HL-60/S4 treated with retinoic acid at 250 ng/mL for 4 days and 3 days (cell line): Measurements from ENCODE around the gene MAP1S.

Experiments used
- in situ Hi-C: fragments of 300-500 bp; cut with MboI; formaldehyde crosslinking; loops from 2 replicates; pipeline ENCODE4 v1.7.0; 2022; ENCODE audit warnings: low sequenced_read_pairs

Gene MAP1S, protein sequence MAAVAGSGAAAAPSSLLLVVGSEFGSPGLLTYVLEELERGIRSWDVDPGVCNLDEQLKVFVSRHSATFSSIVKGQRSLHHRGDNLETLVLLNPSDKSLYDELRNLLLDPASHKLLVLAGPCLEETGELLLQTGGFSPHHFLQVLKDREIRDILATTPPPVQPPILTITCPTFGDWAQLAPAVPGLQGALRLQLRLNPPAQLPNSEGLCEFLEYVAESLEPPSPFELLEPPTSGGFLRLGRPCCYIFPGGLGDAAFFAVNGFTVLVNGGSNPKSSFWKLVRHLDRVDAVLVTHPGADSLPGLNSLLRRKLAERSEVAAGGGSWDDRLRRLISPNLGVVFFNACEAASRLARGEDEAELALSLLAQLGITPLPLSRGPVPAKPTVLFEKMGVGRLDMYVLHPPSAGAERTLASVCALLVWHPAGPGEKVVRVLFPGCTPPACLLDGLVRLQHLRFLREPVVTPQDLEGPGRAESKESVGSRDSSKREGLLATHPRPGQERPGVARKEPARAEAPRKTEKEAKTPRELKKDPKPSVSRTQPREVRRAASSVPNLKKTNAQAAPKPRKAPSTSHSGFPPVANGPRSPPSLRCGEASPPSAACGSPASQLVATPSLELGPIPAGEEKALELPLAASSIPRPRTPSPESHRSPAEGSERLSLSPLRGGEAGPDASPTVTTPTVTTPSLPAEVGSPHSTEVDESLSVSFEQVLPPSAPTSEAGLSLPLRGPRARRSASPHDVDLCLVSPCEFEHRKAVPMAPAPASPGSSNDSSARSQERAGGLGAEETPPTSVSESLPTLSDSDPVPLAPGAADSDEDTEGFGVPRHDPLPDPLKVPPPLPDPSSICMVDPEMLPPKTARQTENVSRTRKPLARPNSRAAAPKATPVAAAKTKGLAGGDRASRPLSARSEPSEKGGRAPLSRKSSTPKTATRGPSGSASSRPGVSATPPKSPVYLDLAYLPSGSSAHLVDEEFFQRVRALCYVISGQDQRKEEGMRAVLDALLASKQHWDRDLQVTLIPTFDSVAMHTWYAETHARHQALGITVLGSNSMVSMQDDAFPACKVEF

DNA sequence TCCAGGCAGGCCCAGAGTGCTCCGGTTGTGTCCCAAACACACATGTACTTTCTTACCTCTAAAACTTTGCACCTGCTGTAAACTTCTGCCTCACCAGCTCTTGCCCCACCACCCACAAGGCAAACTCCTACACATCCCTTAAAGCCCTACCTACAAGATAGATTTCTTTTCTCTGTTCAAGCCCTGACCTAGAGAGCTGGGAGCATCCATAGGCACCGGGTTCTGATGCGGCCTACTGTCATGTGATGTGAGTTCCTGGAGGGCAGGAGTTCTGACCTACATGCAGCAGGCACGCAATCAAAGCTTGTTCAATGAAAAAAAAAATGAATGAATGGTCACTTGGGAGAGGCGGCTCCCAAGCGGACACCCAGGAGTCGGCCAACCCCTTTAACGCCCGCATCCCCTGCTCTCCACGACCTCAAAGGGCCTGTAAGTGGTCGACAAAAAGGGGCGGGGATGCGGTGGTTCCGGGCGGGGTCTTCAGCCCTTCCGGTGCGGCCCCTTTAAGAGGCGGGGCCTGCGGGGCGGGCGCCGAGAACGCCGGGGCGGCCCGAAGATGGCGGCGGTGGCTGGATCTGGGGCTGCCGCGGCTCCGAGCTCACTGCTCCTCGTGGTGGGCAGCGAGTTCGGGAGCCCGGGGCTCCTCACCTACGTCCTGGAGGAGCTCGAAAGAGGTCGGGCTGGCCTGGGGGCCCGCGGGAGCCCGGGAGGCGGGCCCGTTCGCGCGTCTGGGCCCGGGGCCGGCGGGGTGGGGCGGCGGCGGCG is at the start of gene MAP1S:
MAP1S (plus strand) TSS at position 534 of the 765 bp plus-strand sequence; CDS start at position 557, 23 bp downstream.
- in situ Hi-C loops = no loop called here

DNA sequence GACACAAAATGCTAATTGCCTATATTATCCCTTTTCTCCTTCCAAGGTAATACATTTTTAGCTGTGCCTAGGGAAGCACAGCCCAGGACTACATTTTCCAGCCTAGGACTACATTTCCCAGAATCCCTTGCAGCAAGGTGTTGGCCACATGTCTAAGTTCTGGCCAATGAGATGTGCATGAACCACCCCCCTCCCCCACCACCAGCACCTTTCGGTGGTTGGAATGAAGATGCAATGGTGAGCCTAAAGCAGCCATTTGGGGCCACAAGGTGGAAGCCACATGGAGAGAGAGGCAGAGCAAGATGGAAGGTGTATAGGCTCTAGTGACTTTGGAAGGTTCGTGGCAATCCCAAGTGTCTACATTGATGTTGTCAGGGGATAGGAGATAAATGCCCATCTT is 47.4 kb upstream of the MAP1S start:
- in situ Hi-C loops = no loop called here

DNA sequence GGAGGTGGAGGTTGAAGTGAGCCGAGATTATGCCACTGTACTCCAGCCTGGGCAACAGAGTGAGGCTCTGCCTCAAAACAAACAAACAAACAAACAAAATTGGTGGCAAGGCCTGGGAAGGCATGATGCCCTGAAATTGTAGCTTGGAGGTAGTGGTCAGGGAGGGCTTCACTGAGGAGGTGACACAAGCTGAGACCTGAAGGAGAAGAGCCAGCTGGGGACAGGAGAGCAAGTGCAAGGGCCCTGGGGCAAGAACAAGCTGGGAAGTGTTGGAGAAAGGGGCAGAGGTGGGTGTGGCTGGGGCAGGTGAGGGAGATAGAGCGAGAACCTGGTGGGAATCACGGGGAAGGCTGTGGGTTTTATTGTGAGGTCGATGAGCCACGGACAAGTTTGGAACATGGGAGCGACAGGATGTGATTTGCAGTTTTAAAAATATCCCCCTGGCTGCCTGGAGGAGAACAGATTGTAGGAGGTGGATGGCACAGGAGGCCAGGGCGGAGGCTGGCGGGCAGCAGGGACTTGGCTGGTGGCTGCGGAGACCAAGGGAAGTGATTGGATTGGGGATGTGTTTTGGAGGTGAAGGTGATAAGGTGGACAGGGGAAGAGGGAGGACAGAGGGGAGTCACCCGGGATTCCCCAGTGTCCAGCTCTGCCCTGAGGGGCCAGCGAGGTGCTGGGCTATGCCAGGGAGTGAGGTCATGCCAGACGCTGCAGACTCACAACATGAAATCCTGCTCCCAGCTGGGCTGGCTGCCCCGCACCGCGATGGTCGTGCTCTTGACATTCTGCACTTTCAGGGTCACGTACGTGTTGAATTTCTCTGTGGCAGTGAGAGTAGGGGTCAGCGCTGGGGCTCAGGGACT is 45.1 kb upstream of the MAP1S start:
- in situ Hi-C loops = no loop called here

DNA sequence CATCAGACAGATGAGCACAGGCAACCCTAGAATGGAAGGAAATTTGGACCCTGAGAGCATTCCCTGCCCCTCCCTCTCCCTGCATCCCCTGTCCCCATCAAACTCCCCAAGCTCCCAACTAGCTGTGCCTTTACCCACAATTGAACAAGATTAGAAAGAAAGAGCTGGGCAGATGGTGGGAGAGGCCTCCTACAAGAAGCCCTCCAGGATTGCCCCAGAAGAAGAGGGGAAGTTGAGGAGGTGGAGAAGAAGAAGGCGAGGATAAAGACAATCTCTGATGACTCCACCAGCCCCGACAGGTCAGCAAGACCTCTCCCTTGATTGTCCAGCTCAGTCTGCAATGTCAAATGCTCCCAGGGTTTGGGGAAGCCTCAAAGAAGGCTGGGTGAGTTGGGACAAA is 43.0 kb upstream of the MAP1S start:
- in situ Hi-C loops = no loop called here

DNA sequence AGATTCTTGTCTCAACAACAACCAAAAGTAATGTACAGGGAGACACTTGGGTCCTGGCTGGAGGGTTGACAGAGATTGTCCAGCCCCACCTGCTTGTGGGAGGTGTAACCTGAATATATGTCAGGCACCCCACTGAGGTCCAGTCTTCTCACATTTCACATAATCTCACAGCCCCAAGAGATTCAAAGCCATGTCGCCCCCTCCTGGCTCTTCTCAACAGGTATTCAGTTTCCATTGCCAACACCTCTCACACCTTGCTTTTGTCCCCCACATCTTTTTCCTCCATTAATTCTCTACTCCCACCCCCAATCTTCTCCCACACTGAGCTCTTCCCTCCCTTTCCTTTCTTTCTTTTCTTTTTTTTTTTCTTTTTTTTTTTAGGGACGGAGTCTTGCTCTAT is 42.3 kb upstream of the MAP1S start:
- in situ Hi-C loops = no loop called here

DNA sequence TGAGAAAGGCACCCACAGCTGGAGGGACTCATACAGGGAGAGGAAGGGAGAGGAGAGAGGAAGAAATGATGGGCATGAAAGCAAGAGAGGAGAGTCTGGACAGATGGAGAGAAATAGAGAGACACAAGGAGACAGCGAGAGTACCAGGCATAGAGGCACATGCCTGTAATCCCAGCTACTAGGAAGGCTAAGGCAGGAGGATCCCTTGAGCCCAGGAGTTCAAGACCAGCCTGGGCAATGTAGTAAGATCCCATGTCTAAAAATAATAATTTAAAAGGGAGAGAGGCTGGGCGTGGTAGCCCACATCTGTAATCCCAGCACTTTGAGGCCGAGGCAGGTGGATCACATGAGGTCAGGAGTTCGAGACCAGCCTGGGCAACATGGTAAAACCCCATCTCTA is 40.4 kb upstream of the MAP1S start:
- in situ Hi-C loops = no loop called here

DNA sequence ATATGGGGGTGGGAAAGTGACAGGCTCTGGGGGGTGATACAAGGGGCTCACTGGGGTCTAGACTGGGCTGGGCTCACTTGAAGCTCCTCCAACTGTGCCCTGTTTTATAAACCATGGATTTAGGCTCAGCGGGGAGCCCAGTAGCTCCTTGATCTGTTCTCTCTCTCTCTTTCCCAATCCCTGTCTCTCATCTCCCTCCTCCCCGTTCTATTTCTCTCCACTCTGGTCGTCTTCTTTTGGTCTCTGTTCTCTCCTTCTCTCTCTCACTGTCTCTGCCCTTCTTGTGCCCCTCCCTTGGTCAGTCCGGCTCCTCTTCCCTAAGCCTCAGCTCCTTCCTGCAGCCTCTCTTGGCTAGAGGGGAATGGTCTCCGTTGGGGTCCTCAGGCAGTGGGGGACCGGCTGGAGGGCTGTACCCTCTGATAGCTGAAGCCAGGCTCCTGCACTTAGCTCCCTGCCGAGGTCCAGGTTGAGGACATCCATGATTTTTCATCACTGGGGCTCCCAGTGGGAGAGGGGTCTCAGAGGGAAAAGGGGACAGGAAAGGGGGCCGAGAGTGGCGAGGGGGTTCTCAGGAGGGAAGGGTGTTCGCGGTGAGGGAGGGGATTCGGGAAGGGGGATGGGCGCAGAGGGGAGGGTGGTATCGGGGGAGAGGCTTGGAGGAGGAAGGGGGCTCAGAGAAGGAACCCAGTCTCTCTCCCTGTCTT is 39.6 kb upstream of the MAP1S start:
- in situ Hi-C loops = no loop called here

DNA sequence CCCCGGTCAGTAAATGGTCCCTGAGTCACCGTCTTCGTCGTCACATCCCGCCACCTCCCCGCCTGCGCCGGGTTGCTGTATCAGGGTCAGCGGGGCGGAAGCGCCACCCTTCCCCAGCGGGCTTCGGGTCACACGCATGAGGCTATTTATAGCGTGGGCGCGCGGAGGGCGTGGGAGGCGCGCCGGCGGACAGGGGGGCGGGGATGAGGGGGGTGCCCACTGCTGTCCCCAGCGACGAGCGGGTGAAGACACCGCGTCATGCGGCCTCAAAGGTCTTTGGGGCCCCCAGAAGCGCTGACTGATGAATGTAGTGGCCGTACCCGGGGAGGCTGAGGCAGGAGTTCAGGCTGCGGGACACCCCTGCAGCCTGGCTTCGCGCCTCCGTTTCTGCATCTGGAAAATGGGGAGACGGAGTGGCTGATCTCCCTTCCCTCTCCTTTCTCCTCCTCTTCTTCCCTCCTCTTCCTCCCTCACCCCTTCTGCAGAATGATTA is 39.0 kb upstream of the MAP1S start:
- in situ Hi-C loops = no loop called here

DNA sequence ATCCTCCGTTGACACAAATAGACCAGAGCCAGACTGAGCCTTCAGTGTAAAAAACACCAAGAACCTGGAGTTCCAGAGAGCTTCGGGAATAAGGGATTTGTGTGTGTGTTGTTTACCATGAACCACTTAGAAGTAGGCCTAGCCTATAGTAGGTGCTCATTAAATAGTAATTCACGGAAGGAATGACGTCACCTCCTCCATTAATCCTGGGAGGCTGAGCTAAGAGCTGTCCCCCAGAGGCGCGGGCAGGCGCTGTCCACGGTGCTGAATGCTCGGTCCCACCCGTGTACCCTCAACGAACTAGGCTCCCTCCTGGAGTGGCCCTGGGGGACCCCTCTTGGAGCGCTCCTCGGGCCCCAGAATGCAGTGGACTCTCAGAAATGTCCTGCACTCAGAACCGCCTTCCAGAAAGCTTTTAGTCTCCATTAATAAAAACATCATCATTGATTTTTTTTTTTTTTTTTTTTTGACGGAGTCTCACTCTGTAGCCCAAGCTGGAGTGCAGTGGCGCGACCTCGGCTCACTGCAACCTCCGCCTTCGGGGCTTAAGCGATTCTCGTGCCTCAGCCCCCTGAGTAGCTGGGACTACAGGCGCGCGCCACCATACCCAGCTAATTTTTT is 37.7 kb upstream of the MAP1S start:
- in situ Hi-C loops = no loop called here

DNA sequence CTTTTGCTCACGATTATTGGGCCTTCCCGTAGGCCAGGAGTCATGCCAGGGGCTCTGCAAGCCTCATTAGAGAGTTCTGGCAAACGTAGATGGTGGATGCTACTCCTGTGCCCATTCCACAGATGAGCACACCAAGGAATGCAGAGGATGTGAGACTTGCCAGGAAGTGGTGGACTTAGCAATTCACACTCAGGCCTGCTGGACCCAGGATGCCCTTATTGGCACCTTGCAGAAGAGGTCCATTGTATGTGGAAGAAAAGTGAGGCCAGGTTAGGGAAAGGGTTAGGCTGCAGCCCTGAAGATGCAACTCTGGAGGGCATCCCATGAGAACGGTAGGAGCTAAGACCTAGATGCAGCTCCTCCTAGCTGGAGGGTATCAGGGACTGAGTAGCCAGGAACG is 37.0 kb upstream of the MAP1S start:
- in situ Hi-C loops = no loop called here

DNA sequence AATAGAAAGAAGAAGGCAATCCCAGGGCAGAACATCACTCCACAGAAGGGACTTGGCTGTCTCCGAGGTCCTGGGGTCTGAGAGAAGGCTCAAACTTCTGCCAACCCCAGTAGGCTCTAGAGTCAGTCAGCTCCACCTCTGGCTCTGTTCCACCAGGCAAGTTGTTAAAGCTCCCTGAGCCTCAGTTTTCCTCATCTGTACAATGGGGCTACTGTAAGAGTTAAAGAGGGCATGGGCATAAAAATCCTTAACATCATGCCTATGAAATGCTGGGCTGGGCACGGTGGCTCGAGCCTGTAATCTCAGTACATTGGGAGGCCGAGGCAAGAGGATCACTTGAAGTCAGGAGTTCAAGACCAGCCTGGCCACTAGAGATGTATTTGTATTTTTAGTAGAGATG is 36.2 kb upstream of the MAP1S start:
- in situ Hi-C loops = no loop called here

DNA sequence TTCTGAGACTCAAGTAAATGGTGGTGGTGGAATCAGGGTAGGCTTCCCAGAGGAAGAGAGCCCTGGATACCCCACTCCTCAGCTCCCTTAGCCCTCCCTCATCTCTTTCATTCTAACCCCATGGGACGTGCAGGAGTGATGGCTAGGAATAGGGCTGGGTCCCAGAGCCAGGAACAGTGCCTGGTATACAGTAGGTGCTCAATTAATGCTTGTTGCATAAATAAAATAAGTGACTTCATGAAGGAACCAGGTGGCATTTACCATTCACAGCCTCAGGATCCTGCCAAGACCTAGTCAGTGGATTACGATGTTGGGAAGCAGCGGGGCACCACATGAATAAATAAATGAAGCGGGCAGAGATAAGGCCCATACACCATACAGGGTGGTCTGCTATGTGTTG is 35.0 kb upstream of the MAP1S start:
- in situ Hi-C loops = no loop called here

DNA sequence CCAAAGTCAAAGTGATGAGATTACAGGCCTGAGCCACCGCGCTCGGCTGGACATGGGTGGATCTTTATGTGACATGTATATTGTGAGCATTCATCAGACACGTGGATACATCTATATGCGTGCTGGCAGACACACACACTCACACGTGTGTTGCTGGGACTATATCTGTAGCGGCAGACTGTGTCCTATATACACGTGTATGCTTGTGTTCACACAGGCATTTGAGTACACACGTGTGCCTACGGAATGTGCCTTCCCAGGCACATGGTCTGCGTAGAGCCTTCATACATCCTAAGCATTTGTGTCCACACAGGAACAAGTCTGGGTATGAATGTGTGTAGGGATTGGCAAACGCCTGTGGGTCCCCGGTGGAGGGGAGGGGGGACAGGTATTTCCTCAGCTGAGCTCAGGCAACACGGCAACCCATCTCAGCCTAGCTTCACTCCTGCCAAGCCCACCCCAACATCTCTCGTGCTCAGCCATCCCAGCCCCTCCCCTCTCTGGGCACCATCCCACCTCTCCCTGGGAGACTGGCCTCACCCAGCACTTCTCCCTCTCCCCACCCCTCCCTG is 33.7 kb upstream of the MAP1S start:
- in situ Hi-C loops = no loop called here

DNA sequence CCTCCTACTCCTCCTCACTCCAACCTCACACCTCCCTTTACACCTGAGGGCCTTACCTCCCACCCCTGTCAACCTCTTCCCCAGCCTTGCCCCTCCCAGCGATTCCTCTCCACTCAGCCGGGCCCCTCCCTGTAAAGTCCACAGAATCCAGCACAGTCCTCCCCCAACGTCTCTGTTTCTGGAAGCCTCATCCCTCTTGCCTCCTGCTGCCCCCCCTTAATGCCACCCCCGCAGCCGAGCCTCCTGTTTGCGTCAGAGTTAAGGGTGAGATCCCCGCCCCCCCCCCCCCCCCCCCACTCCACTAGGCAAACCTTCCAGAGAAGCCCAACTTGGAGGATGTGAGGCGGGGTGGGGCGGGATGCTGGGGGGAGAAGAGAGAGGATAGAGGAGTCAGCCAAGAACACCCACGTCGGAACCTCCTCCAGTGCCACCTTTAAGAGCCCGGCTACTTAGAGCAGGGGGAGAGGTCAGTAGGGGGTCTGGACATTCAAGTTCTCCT is 33.2 kb upstream of the MAP1S start:
- in situ Hi-C loops = no loop called here

DNA sequence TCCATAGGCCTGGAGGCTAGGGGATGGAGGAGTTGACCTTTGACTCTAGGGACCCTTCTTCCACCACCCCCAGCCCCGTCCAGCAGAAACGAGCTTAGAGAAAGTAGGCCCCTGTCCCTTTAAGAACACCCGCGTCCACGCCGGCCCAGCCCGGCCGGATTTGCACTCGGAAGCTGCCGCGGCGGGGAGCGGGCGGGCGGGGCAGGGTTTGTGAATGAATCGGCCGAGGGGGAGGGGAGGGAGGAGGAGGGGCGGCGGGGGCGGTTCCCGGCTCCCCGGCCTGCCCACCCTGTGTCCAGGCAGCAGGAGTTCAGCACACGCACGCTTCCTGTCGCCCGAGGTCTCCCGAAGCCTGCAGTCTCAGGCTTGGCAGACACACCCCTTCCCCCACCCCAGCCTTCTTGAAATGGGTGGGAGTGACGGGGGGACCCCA is 32.7 kb upstream of the MAP1S start:
- in situ Hi-C loops = no loop called here

DNA sequence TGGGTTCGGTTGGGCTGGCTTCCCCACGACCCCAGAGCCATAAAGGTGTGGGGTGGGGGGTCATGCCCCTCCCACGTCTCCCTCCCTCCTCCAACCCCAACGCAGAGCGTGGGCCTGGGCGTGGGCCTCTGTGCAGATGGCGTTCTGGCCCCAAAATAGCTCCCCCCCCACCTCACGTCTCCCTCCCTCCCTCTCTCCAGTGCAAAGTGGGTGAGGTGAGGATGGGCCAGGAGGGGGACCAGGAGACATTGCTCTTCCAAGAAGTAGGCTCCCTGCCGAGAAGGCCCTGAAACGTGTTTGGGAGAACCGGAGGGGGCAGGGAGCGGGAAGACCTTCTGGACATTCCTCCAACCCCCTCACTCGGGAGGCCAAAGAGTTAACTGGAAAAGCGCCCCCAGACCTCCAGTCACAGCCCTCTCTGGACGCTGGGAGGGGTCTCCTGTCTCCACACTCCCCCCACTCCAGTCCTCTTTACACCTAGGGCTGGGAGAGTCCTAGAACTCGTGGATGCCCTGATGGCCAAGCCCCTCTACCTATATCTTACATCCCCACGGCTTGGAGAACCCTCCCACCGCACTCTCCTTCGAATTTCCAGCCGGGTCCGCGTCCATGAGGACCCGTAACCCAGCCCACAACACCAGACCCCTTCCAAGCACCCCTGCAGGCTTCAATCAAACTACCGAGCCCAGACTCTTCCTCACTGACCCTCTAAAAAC is 32.0 kb upstream of the MAP1S start:
- in situ Hi-C loops = no loop called here
